GM21717 (cell line): ENCODE measurements around the gene EPB41L5.
"Not testable (repeated sequence)": the region's sequence is repeated elsewhere in the genome, so short reads cannot be mapped to it uniquely, and the experiment has no call there.

Source experiments
- ATAC-seq: cut with Tn5 transposase; IDR thresholded peaks from one replicate; pipeline ENCODE4 v1.9.1; 2021; ENCODE audit warnings: mild to moderate bottlenecking, moderate library complexity; ENCODE audit not compliant: unreplicated experiment

EPB41L5 gene

GRCh38 chr2:120192280-120192679, 179.4 kb downstream of the EPB41L5 start:
- ATAC-seq = no peak

GRCh38 chr2:120195553-120195952, 182.7 kb downstream of the EPB41L5 start:
- ATAC-seq = no peak

GRCh38 chr2:120199817-120200459, 187.1 kb downstream of the EPB41L5 start:
- ATAC-seq = not testable (repeated sequence)

GRCh38 chr2:120203251-120204021, 190.6 kb downstream of the EPB41L5 start:
- ATAC-seq = no peak

GRCh38 chr2:120204022-120204405, 191.1 kb downstream of the EPB41L5 start:
- ATAC-seq = no peak

- ATAC-seq = no peak
Measured at GRCh38 chr2:120204417-120204816, 191.5 kb downstream of the EPB41L5 start.

- ATAC-seq = no peak
Measured at GRCh38 chr2:120204945-120205670, 192.2 kb downstream of the EPB41L5 start.

- ATAC-seq = no peak
Measured at GRCh38 chr2:120206022-120206581, 193.2 kb downstream of the EPB41L5 start.

GRCh38 chr2:120208381-120209353, 195.8 kb downstream of the EPB41L5 start:
- no peak for ATAC-seq

- no peak for ATAC-seq
Measured at GRCh38 chr2:120209427-120210269, 196.8 kb downstream of the EPB41L5 start.

GRCh38 chr2:120210270-120210693, 197.4 kb downstream of the EPB41L5 start:
- ATAC-seq = no peak

- no peak for ATAC-seq
Measured at GRCh38 chr2:120218181-120218580, 205.3 kb downstream of the EPB41L5 start.

- ATAC-seq = no peak
Measured at GRCh38 chr2:120219291-120219690, 206.4 kb downstream of the EPB41L5 start.

GRCh38 chr2:120219766-120220165, 206.9 kb downstream of the EPB41L5 start:
- ATAC-seq = no peak

- no peak for ATAC-seq
Measured at GRCh38 chr2:120220756-120221155, 207.9 kb downstream of the EPB41L5 start.

GRCh38 chr2:120221616-120222015, 208.7 kb downstream of the EPB41L5 start:
- no peak for ATAC-seq

- ATAC-seq = no peak
Measured at GRCh38 chr2:120222186-120223033, 209.5 kb downstream of the EPB41L5 start.
